ENCODE results near the gene INPP5F.

INPP5F gene

GRCh38 chr10:119679480-119679829 is 46.4 kb upstream of the INPP5F start:
- H3K36me3 ChIP-seq (ENCODE audit: insufficient read depth) = peaks cover 3% of the 10 kb centered on the region; the same call in 1 of the 2 replicates
- no peak overlapping the region for H2AFZ ChIP-seq (ENCODE audit: low read depth)
- TF ChIP-seq CTCF (conservative IDR thresholded peaks at IDR 0.05; ENCODE audit: low read depth, low read length) = no peak
- no peak overlapping the region for H3K4me3 ChIP-seq (IDR thresholded peaks at IDR 0.05; ENCODE audit: insufficient read depth, low read depth, low read length)
- no peaks in the 10 kb centered on the region for H4K20me1 ChIP-seq (ENCODE audit: insufficient read depth)
- H3K27me3 ChIP-seq (ENCODE audit: insufficient read depth, low read depth) = no peaks in the 10 kb centered on the region
- no peaks in the 10 kb centered on the region for H3K79me2 ChIP-seq (ENCODE audit: insufficient read depth, low read depth)
- no peak overlapping the region for H3K4me2 ChIP-seq
- H3K9ac ChIP-seq = no peak overlapping the region
- no peak overlapping the region for H3K27ac ChIP-seq
- H3K4me1 ChIP-seq (ENCODE audit: low read depth, poor library complexity, severe bottlenecking) = peaks cover 18% of the 10 kb centered on the region

GRCh38 chr10:119680050-119680449 is 45.8 kb upstream of the INPP5F start:
- Histone ChIP-seq H3K9ac (no peak overlapping the region), H3K4me3 (IDR thresholded peaks at IDR 0.05; ENCODE audit: insufficient read depth, low read depth, low read length) (no peak overlapping the region), H3K36me3 (ENCODE audit: insufficient read depth) (peaks cover 3% of the 10 kb centered on the region; the same call in 1 of the 2 replicates), H3K4me1 (ENCODE audit: low read depth, poor library complexity, severe bottlenecking) (peaks cover 18% of the 10 kb centered on the region), H2AFZ (ENCODE audit: low read depth) (no peak overlapping the region), H3K79me2 (ENCODE audit: insufficient read depth, low read depth) (no peaks in the 10 kb centered on the region), H3K4me2 (no peak overlapping the region), H3K27ac (no peak overlapping the region), H4K20me1 (ENCODE audit: insufficient read depth) (no peaks in the 10 kb centered on the region), H3K27me3 (ENCODE audit: insufficient read depth, low read depth) (no peaks in the 10 kb centered on the region)
- TF ChIP-seq CTCF (conservative IDR thresholded peaks at IDR 0.05; ENCODE audit: low read depth, low read length) = no peak

- H3K27ac ChIP-seq = no peak overlapping the region
- peaks cover 18% of the 10 kb centered on the region for H3K4me1 ChIP-seq (ENCODE audit: low read depth, poor library complexity, severe bottlenecking)
- no peak overlapping the region for H3K4me3 ChIP-seq (IDR thresholded peaks at IDR 0.05; ENCODE audit: insufficient read depth, low read depth, low read length)
Observed at GRCh38 chr10:119680650-119681081, 45.2 kb upstream of the INPP5F start.

GRCh38 chr10:119686465-119687191 is 39.2 kb upstream of the INPP5F start:
- Histone ChIP-seq H3K79me2 (ENCODE audit: insufficient read depth, low read depth) (no peaks in the 10 kb centered on the region), H3K9ac (no peak overlapping the region), H2AFZ (ENCODE audit: low read depth) (no peak overlapping the region), H3K36me3 (ENCODE audit: insufficient read depth) (no peaks in the 10 kb centered on the region), H3K4me1 (ENCODE audit: low read depth, poor library complexity, severe bottlenecking) (no peaks in the 10 kb centered on the region), H3K27ac (no peak overlapping the region), H3K4me2 (no peak overlapping the region), H3K27me3 (ENCODE audit: insufficient read depth, low read depth) (no peaks in the 10 kb centered on the region), H4K20me1 (ENCODE audit: insufficient read depth) (no peaks in the 10 kb centered on the region), H3K4me3 (IDR thresholded peaks at IDR 0.05; ENCODE audit: insufficient read depth, low read depth, low read length) (no peak overlapping the region)
- peak; percentile 93 for TF ChIP-seq CTCF (conservative IDR thresholded peaks at IDR 0.05; ENCODE audit: low read depth, low read length)

More at GRCh38 chr10:119680650-119681081, 45.2 kb upstream of the INPP5F start:
- Histone ChIP-seq H2AFZ (ENCODE audit: low read depth) (no peak overlapping the region), H3K36me3 (ENCODE audit: insufficient read depth) (peaks cover 3% of the 10 kb centered on the region; the same call in 1 of the 2 replicates), H3K4me2 (no peak overlapping the region), H3K9ac (no peak overlapping the region), H4K20me1 (ENCODE audit: insufficient read depth) (no peaks in the 10 kb centered on the region), H3K27me3 (ENCODE audit: insufficient read depth, low read depth) (no peaks in the 10 kb centered on the region), H3K79me2 (ENCODE audit: insufficient read depth, low read depth) (no peaks in the 10 kb centered on the region)
- TF ChIP-seq CTCF (conservative IDR thresholded peaks at IDR 0.05; ENCODE audit: low read depth, low read length) = no peak

Data from KMS-11 (cell line).